Ramos (cell line): ENCODE measurements around the gene FBRSL1.

ENCODE experiments used
- in situ Hi-C: fragments of 300-500 bp; cut with MboI; formaldehyde crosslinking; loops from one replicate; pipeline ENCODE4 v1.14.3; 2022; ENCODE audit warnings: low sequenced_read_pairs; ENCODE audit not compliant: unreplicated experiment

Gene FBRSL1

GRCh38 chr12:132534076-132534475 is 44.1 kb downstream of the FBRSL1 start:
- in situ Hi-C loops = no loop called here

- in situ Hi-C loops = no loop called here
Observed at GRCh38 chr12:132535019-132535418, 45.1 kb downstream of the FBRSL1 start.

- in situ Hi-C loops = no loop called here
Observed at GRCh38 chr12:132536102-132536876, 46.3 kb downstream of the FBRSL1 start.

- in situ Hi-C loops = no loop called here
Observed at GRCh38 chr12:132537049-132537448, 47.1 kb downstream of the FBRSL1 start.

- in situ Hi-C loops = no loop called here
Observed at GRCh38 chr12:132537836-132538662, 48.1 kb downstream of the FBRSL1 start.

GRCh38 chr12:132538663-132538990 is 48.7 kb downstream of the FBRSL1 start:
- in situ Hi-C loops = no loop called here

- in situ Hi-C loops = no loop called here
Observed at GRCh38 chr12:132539016-132539773, 49.2 kb downstream of the FBRSL1 start.

- in situ Hi-C loops = no loop called here
Observed at GRCh38 chr12:132540436-132540835, 50.5 kb downstream of the FBRSL1 start.

- in situ Hi-C loops = no loop called here
Observed at GRCh38 chr12:132541200-132541599, 51.2 kb downstream of the FBRSL1 start.

GRCh38 chr12:132541996-132542395 is 52.0 kb downstream of the FBRSL1 start:
- in situ Hi-C loops = no loop called here

- in situ Hi-C loops = no loop called here
Observed at GRCh38 chr12:132542661-132543060, 52.7 kb downstream of the FBRSL1 start.

- in situ Hi-C loops = no loop called here
Observed at GRCh38 chr12:132543298-132544079, 53.5 kb downstream of the FBRSL1 start.

- in situ Hi-C loops = no loop called here
Observed at GRCh38 chr12:132544080-132544397, 54.1 kb downstream of the FBRSL1 start.

- in situ Hi-C loops = no loop called here
Observed at GRCh38 chr12:132544498-132544897, 54.5 kb downstream of the FBRSL1 start.

- in situ Hi-C loops = no loop called here
Observed at GRCh38 chr12:132545164-132545953, 55.4 kb downstream of the FBRSL1 start.

GRCh38 chr12:132545955-132546354 is 56.0 kb downstream of the FBRSL1 start:
- in situ Hi-C loops = no loop called here

- in situ Hi-C loops = no loop called here
Observed at GRCh38 chr12:132546647-132547046, 56.7 kb downstream of the FBRSL1 start.

GRCh38 chr12:132547205-132547740 is 57.3 kb downstream of the FBRSL1 start:
- in situ Hi-C loops = no loop called here

GRCh38 chr12:132548430-132549058 is 58.6 kb downstream of the FBRSL1 start:
- in situ Hi-C loops = no loop called here
